Measurements from ENCODE around the gene ASIC4.

ASIC4 gene

GRCh38 chr2:219578811-219579613 is 64.7 kb downstream of the ASIC4 start:
- DNase-seq (ENCODE audit: low read depth) = peak; percentile 89
- TF ChIP-seq POLR2A (IDR thresholded peaks at IDR 0.05; ENCODE audit: extremely low read depth, insufficient read length) = no peak
- no peak for TF ChIP-seq CTCF (IDR thresholded peaks at IDR 0.05; ENCODE audit: low read depth, low read length)
- TF ChIP-seq MYC (IDR thresholded peaks at IDR 0.05; ENCODE audit: low read depth, low read length) = 0 out of 2 replicates have a peak, but pooled peaks have one; percentile 36
- peak; percentile 36 for TF ChIP-seq MAX (IDR thresholded peaks at IDR 0.05; ENCODE audit: low read depth, low read length)
- H3K4me3 ChIP-seq (ENCODE audit: low read depth, low read length) = no peak overlapping the region

- no peak for DNase-seq (ENCODE audit: low read depth)
- no peak overlapping the region for H3K4me3 ChIP-seq (ENCODE audit: low read depth, low read length)
- TF ChIP-seq MAX (IDR thresholded peaks at IDR 0.05; ENCODE audit: low read depth, low read length) (no peak), POLR2A (IDR thresholded peaks at IDR 0.05; ENCODE audit: extremely low read depth, insufficient read length) (no peak), CTCF (IDR thresholded peaks at IDR 0.05; ENCODE audit: low read depth, low read length) (no peak), MYC (IDR thresholded peaks at IDR 0.05; ENCODE audit: low read depth, low read length) (no peak)
Measured at GRCh38 chr2:219581346-219581745, 67.1 kb downstream of the ASIC4 start.
